H4 (cell line): ENCODE results near the gene TMEM59L. TPM values are rescaled to one million over a fixed set of nuclear protein-coding genes. Genes with fewer than 3 reads are reported as not detected.
"Not testable (repeated sequence)": the region's sequence is repeated elsewhere in the genome, so short reads cannot be mapped to it uniquely, and the experiment has no call there.

Experiments
- DNase-seq: peaks from one replicate; pipeline ENCODE4 v3.0.0-alpha.2; 2015; ENCODE audit warnings: low spot score
- total RNA-seq: library from RNA; depleted of rRNA; stranded (reverse); fragments of >200 nt; shearing (Covaris generic); gene quantifications from 2 replicates; pipeline ENCODE4 v1.2.3, GENCODE V29; 2014

Gene TMEM59L
- total RNA-seq, 1 experiment from 2014 or later = 3.2 TPM

GRCh38 chr19:18594096-18594823 lies 18.4 kb upstream of the TMEM59L start:
- peak; percentile 56 for DNase-seq

GRCh38 chr19:18594824-18595373 lies 17.8 kb upstream of the TMEM59L start:
- DNase-seq = no peak

- no peak for DNase-seq
Measured at GRCh38 chr19:18595475-18595874, 17.2 kb upstream of the TMEM59L start.

GRCh38 chr19:18596752-18597157 lies 15.9 kb upstream of the TMEM59L start:
- DNase-seq = no peak

- no peak for DNase-seq
Measured at GRCh38 chr19:18597809-18598660, 14.6 kb upstream of the TMEM59L start.

- no peak for DNase-seq
Measured at GRCh38 chr19:18599485-18599884, 13.2 kb upstream of the TMEM59L start.

- DNase-seq = not testable (repeated sequence)
Measured at GRCh38 chr19:18600692-18601397, 11.8 kb upstream of the TMEM59L start.

DNA sequence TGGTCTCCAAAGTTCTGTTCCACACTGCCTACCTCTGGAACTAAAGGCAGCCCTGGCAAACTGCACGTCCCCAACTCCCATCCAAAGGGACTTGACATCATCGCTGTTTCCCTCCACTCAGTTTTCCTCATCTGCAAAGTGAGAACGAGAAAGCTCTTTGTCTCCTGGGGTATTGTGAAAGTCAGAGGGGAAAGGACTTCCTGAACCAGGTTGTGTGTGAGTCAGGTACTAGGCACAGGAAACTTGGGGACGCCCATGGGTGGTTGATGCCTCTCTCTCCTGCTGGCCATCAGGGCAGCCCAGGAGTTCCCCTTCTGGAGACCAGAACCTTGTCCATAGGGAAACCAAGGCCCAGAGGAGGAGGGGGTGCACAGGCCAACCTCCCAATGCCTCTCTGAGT lies 10.8 kb upstream of the TMEM59L start:
- no peak for DNase-seq

- DNase-seq = no peak
Measured at GRCh38 chr19:18603255-18603957, 9.3 kb upstream of the TMEM59L start.

- no peak for DNase-seq
Measured at GRCh38 chr19:18603958-18604819, 8.5 kb upstream of the TMEM59L start.

GRCh38 chr19:18604820-18605159 lies 7.9 kb upstream of the TMEM59L start:
- no peak for DNase-seq

DNA sequence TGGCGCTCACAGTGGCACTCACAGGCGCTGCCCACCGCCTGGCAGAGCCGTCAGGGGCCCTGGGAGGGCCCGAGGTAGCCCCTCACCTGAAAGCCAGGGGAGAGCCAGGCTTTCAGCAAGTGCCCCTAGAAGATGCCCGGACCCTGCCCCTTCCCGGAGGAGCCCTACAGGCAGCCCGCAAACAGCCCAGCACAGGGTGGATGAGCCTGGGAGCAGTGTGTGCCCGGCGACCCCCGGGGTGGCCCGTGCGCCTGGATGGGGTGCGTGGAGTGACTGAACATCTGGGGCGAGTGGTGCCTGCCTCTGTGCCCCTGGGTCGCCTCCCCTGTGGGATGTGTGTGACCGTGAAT lies 7.5 kb upstream of the TMEM59L start:
- DNase-seq = no peak

DNA sequence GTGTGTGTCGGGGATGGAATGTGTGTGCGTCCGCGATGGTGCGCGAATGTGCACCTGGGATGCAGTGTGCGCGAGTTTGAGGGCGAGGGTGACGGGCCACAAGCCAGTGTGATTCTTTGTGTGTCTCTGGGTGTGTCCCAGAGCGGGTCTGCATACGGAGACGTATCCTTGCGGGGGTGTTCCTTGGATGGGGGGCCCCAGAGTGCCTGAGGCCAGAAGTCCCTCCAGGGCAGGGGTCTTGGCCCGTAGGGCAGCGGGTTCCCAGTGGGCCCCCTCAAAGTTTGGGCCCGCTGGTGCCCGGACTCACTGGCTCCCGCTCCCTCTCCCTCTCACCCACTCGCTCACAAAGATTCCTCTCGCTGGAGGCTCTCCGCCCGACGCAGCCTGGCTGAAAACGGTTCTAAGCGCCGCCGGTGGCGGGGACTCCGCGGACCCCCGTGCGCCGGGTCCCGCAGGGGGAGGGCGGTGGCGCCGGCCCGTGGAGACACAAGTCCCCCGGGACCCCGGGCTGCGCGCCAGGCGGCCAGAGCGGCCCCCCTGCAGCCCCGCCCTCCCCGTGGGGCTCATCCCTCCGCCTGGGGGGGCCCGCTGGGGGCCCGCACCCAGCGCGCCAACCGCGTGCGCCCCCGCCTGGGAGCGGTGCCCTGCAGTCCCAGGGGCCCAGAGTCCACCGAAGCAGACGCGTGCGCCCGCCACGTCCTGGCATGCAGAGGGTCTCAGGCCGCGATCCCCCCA lies 7.0 kb upstream of the TMEM59L start:
- no peak for DNase-seq

DNA sequence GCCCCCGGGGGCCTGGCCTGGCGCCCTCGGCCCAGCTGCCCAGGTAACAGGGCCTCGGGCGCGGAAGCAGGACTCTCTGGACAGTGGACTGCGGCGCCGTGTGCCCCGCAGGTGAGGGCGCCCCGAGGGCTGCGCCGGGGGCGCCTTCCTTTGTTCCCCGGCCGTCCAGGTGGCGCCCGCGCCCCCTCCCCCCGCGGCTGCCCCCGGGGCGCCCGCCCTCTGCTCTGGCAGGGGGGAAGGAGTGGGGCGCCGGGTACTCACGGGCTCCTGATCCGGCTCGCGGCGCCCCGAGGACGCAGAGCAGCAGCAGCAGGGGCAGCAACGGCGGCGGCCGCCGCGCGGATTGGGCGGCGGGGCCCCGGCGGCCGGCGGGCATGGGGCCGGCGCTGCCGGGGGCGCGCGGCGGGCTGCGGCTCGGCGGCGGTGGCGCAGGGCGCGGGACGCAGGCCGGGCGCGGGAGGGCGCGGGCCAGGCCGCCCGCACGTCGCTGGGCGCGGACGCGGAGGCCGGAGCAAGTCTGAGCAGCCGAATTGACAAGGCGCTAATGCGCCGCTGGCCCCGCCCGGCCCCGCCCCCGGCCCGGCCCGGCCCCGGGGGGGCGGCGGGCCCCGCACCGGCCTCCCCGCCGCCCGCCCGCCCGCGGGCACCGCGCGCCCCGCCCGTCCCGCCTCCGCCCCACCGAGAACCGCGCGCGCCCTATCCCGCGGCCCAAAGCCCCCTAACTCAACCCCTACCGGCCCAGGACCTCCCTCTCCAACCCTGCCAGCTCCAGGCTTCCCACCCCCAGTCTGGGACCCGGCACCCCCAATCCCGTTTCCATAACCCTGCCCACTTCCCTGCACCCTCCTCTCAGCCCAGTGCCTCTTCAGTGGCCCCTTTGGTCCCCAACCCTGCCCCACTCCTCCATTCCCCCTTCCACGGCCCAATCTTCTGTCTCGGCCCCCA lies 6.1 kb upstream of the TMEM59L start, which contains the start of gene CRLF1:
Gene CRLF1 (minus strand): TSS at position 519 of the 945 bp plus-strand sequence. CDS start 143 bp downstream, at position 376.
- DNase-seq = no peak

- DNase-seq = no peak
Measured at GRCh38 chr19:18607226-18608101, 5.2 kb upstream of the TMEM59L start.

DNA sequence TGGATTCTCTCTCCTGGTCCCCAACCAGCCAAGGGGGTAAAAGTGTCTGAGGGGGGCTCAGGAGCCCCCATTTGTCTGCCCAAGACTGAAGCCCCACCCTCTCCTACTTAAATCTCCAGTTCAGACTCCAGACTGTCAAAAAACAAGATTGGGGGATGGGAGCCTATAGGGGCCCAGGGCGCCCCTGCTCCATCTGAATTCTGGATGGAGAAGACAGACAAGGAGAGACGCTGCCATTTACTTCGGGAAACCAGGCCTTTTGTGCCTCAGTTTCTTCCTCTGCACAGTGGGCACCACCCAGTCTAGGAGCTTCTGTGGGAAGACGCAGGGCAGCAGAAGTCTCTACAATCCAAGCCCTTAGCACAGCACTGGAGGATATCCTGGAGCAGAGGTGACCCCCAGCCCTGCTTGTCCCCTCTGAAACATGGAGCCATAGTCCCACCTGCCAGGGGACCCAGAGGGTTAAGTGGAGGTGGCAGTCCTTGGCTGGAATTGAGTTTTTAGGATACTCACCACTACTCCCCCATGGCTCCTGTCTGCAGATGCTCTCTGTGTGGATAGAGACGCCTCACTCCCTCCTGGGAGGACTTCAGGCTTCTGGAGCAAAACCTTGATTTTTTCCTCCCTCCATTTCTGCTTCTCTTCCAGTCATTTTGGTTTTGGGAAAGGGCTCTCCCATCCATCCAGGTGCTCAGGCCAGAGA lies 4.4 kb upstream of the TMEM59L start:
- DNase-seq = no peak
